Activated naive CD8-positive, alpha-beta T cell treated with anti-CD3 and anti-CD28 coated beads, Interleukin-2, amount 50 U/mL, for 24 hours (primary cell): Measurements from ENCODE around the gene LGALS3BP.
A peak's percentile ranks its signal among the peaks of the same experiment; 100 is the strongest.

Experiments
- ATAC-seq: fragments of 150-1000 bp; cut with Tn5 transposase; one replicate; pipeline ENCODE4 v1.10.0; 2021
- DNase-seq: peaks from one replicate; pipeline ENCODE4 v3.0.0; 2021
- H3K27ac Mint-ChIP-seq: one replicate; pipeline ENCODE4 v1.8.0; 2021; ENCODE audit warnings: mild to moderate bottlenecking, mixed read lengths
- H3K27me3 Mint-ChIP-seq: one replicate; pipeline ENCODE4 v1.8.0; 2021; ENCODE audit warnings: mixed read lengths
- H3K36me3 Mint-ChIP-seq: one replicate; pipeline ENCODE4 v1.8.0; 2021; ENCODE audit warnings: low read depth, mixed read lengths
- H3K4me1 Mint-ChIP-seq: one replicate; pipeline ENCODE4 v1.8.0; 2021; ENCODE audit warnings: mixed read lengths
- H3K4me3 Mint-ChIP-seq: one replicate; pipeline ENCODE4 v1.8.0; 2021; ENCODE audit warnings: mild to moderate bottlenecking, moderate library complexity, mixed read lengths
- H3K9me3 Mint-ChIP-seq: one replicate; pipeline ENCODE4 v1.8.0; 2021; ENCODE audit warnings: mixed read lengths

LGALS3BP gene

GRCh38 chr17:78939615-78940014 is 40.1 kb downstream of the LGALS3BP start:
- no peaks in the 10 kb centered on the region for H3K36me3 Mint-ChIP-seq

GRCh38 chr17:78937561-78937960 is 42.2 kb downstream of the LGALS3BP start:
- DNase-seq: no peak
- Mint-ChIP-seq H3K4me1 (peaks cover 9% of the 10 kb centered on the region), H3K27me3 (peaks cover 3% of the 10 kb centered on the region), H3K4me3 (no peak overlapping the region), H3K27ac (no peak overlapping the region), H3K36me3 (no peaks in the 10 kb centered on the region), H3K9me3 (no peaks in the 10 kb centered on the region)
- no peak for ATAC-seq

More at GRCh38 chr17:78939615-78940014, 40.1 kb downstream of the LGALS3BP start:
- Mint-ChIP-seq H3K27ac (no peak overlapping the region), H3K4me1 (no peaks in the 10 kb centered on the region), H3K27me3 (peaks cover 5% of the 10 kb centered on the region), H3K9me3 (no peaks in the 10 kb centered on the region), H3K4me3 (no peak overlapping the region)
- no peak for DNase-seq
- no peak for ATAC-seq

- H3K4me3 Mint-ChIP-seq: no peak overlapping the region
- H3K4me1 Mint-ChIP-seq: peaks cover 9% of the 10 kb centered on the region
- no peak overlapping the region for H3K27ac Mint-ChIP-seq
- no peak for DNase-seq
- no peaks in the 10 kb centered on the region for H3K36me3 Mint-ChIP-seq
- ATAC-seq: no peak
- peaks cover 3% of the 10 kb centered on the region for H3K27me3 Mint-ChIP-seq
- no peaks in the 10 kb centered on the region for H3K9me3 Mint-ChIP-seq
These were observed 44.1 kb downstream of the LGALS3BP start for GRCh38 chr17:78935419-78936323.

GRCh38 chr17:78934681-78935418 is 44.9 kb downstream of the LGALS3BP start:
- Mint-ChIP-seq H3K4me3 (no peak overlapping the region), H3K27me3 (peaks cover 3% of the 10 kb centered on the region), H3K27ac (no peak overlapping the region), H3K4me1 (peaks cover 9% of the 10 kb centered on the region), H3K9me3 (no peaks in the 10 kb centered on the region), H3K36me3 (no peaks in the 10 kb centered on the region)
- no peak for ATAC-seq
- no peak for DNase-seq

DNA sequence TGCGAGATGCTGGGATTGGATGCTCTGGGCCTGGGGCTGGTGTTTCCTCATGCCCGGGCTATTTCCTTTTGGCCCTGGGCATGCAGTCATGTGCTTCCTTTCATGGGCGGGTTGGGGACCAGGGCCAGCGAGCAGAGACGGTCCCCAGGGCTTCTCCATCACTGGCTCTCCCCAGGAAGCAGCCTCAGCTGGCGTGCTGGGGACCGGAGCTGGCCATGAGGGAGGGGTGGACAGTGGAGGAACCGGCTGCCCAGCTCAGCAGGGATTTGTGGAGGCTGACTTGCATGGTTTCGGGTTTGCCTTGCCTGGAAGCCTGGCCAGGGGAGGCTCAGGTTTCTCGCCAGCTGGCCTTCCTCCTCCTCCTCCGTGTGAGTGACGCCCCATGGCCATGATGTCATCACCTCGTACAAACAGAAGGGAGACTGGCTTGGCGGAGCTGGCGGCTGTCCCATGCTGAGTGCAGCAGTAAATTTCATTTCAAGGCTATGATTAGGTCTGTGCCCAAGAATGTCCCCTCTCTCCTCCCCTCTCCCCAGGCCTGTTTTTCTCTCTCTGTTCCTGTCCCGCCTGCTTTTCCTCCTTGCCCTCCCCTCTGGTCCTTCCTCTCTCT is 45.7 kb downstream of the LGALS3BP start:
- no peak for ATAC-seq
- Mint-ChIP-seq H3K4me1 (peaks cover 9% of the 10 kb centered on the region), H3K9me3 (no peaks in the 10 kb centered on the region), H3K36me3 (no peaks in the 10 kb centered on the region), H3K27ac (no peak overlapping the region), H3K4me3 (no peak overlapping the region), H3K27me3 (peaks cover 3% of the 10 kb centered on the region)
- no peak for DNase-seq

DNA sequence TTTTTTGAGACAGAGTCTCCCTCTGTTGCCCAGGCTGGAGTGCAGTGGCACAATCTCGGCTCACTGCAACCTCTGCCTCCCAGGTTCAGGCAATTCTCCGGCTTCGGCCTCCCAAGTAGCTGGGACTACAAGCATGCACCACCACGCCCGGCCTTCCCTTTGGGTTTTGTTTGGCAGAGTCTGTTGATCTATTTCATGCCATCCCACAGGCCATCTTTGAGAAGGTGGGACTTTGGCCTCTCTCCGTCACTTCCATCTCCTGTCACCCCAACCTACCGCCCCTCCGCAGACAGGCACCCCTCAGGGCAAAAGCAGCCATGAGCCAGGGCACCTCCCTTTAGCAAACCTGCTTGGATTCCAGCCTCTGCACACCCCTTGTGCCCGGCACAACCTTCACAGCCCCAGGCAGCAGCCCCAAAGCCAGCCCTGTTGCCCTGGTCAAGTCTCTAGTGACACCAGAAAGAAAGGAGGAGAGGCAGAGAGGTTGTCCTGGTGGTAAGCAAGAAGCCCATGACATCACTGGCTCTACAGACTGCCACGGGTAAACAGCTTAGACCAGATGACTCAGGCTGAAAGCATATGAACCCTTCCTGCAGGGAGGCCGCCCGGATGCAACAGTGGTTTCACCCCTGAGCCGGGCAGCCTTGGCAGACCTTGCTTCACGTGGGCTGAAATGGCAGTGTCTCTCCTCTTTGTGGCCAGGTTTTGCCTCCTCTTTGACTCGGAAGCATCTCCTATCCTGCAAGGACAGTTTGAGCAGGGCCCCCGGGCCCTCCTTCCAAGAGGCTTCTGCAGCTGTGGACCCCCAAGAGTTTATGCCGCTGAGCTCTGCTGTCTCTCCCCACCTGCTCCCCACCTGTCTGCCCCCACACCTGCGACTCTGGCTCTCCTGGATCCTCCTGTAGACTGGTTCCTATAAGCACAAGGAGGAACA is 46.4 kb downstream of the LGALS3BP start:
- peak overlapping the region; percentile 43 for H3K27ac Mint-ChIP-seq
- ATAC-seq: peak; percentile 90
- H3K27me3 Mint-ChIP-seq: peaks cover 3% of the 10 kb centered on the region
- H3K4me1 Mint-ChIP-seq: peaks cover 9% of the 10 kb centered on the region
- H3K4me3 Mint-ChIP-seq: no peak overlapping the region
- H3K36me3 Mint-ChIP-seq: no peaks in the 10 kb centered on the region
- no peaks in the 10 kb centered on the region for H3K9me3 Mint-ChIP-seq
- DNase-seq: peak; percentile 36

- H3K9me3 Mint-ChIP-seq: no peaks in the 10 kb centered on the region
- peaks cover 11% of the 10 kb centered on the region for H3K27me3 Mint-ChIP-seq
- H3K4me3 Mint-ChIP-seq: no peak overlapping the region
- DNase-seq: no peak
- H3K27ac Mint-ChIP-seq: no peak overlapping the region
- ATAC-seq: no peak
- H3K4me1 Mint-ChIP-seq: peaks cover 9% of the 10 kb centered on the region
- no peaks in the 10 kb centered on the region for H3K36me3 Mint-ChIP-seq
These were observed 49.6 kb downstream of the LGALS3BP start for GRCh38 chr17:78929908-78930775.

- DNase-seq (no peak), ATAC-seq (no peak)
- Mint-ChIP-seq H3K4me3 (no peak overlapping the region), H3K4me1 (peaks cover 11% of the 10 kb centered on the region), H3K27me3 (peaks cover 16% of the 10 kb centered on the region), H3K27ac (no peak overlapping the region), H3K36me3 (no peaks in the 10 kb centered on the region), H3K9me3 (no peaks in the 10 kb centered on the region)
These were observed 53.8 kb downstream of the LGALS3BP start for GRCh38 chr17:78925662-78926555.

DNA sequence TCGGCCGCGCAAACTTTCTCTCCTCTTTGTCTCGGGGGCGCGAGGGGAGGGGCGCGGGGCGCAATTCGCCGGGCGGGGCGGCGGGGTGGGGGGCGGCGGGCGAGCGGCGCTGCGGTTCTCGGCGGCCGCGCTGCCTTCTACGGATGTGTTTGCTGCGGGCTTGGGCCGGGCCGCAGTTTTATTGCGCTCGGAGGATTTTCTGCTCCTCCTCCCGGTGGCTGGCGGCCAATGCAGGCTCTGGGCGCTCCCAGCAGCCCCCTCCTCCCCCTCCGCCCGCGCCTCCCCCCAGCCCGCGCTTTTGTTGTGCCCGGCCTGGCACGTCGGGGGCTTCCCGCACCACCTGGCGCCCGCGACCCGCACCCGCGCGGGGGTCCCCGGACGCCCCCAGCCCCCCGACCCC is 54.5 kb downstream of the LGALS3BP start, which contains the start of gene TIMP2:
TIMP2 (minus strand) TSS at position 154 of the 400 bp plus-strand sequence. CDS start 299 bp downstream, outside the sequence.
- peak; percentile 47 for ATAC-seq
- Mint-ChIP-seq H3K9me3 (no peaks in the 10 kb centered on the region), H3K27ac (no peak within 1 kb of the TSS)

DNA sequence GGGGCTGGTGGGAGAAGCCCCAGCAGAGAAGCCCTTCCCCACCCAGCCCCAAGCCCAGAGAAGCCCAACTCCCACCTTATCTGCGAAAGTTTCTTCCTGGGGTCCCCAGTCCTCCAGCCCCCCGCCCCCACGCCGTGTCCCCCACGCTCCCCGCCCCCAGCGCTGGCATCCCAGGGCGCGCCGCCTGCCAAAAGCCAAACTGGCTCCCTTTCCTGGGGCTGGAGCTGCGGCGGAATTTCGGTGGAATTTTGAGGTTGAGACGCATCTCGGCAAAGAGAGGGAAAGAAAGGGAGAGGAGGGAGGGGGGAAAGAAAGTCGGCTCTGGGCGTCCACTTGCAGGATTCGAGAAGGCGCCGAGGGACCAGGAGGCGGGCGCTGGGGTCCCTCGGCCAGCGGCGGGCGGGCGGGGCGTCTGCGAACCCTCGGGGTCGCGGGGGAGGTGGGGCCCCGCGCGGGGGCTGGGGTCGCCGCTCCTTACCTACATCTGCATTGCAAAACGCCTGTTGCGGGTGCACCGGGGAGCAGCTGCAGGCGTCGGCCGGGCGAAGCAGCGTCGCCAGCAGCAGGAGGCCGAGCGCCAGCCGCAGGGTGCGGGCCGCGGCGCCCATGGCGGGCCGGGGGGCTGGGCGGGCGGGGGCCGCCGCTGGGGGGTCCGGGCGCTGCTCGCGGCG is 55.1 kb downstream of the LGALS3BP start:
- DNase-seq (no peak), ATAC-seq (no peak)
- Mint-ChIP-seq H3K27ac (no peak overlapping the region), H3K36me3 (no peaks in the 10 kb centered on the region), H3K27me3 (peaks cover 16% of the 10 kb centered on the region), H3K4me3 (no peak overlapping the region), H3K9me3 (no peaks in the 10 kb centered on the region), H3K4me1 (peaks cover 11% of the 10 kb centered on the region)

More for the DNA sequence above, 54.5 kb downstream of the LGALS3BP start, which contains the start of gene TIMP2:
- peak within 1 kb of the TSS; percentile 54 for H3K4me3 Mint-ChIP-seq
- peaks cover 11% of the 10 kb centered on the region for H3K4me1 Mint-ChIP-seq
- H3K36me3 Mint-ChIP-seq: no peaks in the 10 kb centered on the region
- DNase-seq: peak; percentile 62
- peaks cover 16% of the 10 kb centered on the region for H3K27me3 Mint-ChIP-seq

DNA sequence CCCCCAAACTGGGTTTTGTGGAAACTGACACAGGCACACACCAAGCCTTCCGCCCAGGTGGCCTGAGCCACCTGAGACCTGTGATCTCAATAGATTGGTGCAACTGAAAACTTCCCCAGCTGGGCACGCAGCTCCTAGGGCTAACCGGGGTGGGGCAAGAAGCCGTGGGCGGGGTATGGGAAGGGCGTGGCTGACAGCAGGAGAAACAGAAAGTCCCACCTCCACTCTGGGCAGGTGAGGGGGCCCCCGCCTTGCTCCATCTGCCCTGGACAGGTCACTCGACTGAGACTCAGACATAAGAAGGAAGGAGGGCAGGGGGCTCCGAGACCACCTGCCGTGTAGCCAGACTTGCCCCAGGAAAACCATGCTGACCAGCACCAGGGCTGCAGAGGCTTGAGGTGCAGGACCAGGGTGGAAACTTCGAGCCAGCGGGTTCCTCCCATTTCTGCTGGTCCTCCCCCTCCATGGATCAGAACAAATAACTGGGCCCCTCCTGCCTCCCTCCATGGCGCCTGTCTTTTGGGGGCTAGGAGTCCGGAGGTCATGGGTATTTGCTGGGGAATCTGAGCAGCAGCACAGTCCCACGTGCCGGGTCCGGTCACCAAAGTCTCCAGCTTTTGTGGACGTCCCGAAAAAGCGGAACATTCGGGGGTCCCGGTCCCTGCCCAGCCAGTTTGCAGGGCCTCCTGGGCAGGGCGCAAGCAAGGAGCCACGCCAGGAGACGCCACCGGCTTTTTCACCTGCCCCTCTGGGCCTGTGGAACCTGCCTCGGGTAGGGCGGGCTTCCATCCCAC is 55.9 kb downstream of the LGALS3BP start:
- peaks cover 11% of the 10 kb centered on the region for H3K4me1 Mint-ChIP-seq
- no peaks in the 10 kb centered on the region for H3K36me3 Mint-ChIP-seq
- ATAC-seq: peak; percentile 54
- H3K27ac Mint-ChIP-seq: peak overlapping the region; percentile 52
- no peaks in the 10 kb centered on the region for H3K9me3 Mint-ChIP-seq
- peaks cover 16% of the 10 kb centered on the region for H3K27me3 Mint-ChIP-seq
- peak overlapping the region; percentile 54 for H3K4me3 Mint-ChIP-seq
- peak; percentile 63 for DNase-seq
